Thyroid gland (tissue), 4 donors: Measurements from ENCODE around the gene PER3.

Source experiments
- CTCF ChIP-seq, 6 experiments: fragments of 200-600 bp in 3 of 6; fragments of 450-650 bp in 3 of 6; sonication (generic) in 3 of 6; IDR thresholded peaks; one replicate each; pipeline ENCODE4 v1.5.1; 2016 to 2019; ENCODE audit warnings: antibody characterized with exemption in 6 of 6, mild to moderate bottlenecking in 2 of 6, inconsistent platforms in 1 of 6, moderate library complexity in 1 of 6
- POLR2A ChIP-seq, 2 donors: fragments of 450-650 bp; IDR thresholded peaks; one replicate each; pipeline ENCODE4 v1.6.1; 2017; ENCODE audit warnings: antibody characterized with exemption in 2 of 2, mild to moderate bottlenecking in 2 of 2, moderate library complexity in 1 of 2

- TF ChIP-seq CTCF (IDR thresholded peaks at IDR 0.05) (no peak), POLR2A (IDR thresholded peaks at IDR 0.05) (no peak)
Measured at GRCh38 chr1:7761103-7761502, 23.0 kb upstream of the PER3 start.
